ENCODE data around the gene TBC1D22A.

TBC1D22A gene

DNA sequence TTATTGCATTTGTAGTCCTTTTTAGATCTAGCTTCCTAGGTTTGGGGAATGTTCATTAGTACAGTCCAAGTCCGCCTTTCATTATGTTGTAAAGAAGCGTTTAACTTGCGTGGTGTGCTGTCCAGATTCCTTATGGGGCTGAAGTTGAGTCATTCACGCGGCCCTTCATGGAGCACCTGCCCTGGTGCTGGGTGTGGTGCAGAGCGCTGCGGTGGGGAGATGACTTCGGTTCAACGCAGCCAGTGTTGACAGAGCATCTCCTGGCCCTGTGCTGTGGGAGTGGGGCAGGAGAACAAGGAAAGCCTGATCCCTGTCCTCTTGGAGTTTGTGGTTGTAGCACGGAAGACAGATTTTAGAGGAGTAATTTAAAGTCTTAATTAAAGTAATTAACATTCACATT, 152.0 kb downstream of the TBC1D22A start:
- TF ChIP-seq, protein P1, sequence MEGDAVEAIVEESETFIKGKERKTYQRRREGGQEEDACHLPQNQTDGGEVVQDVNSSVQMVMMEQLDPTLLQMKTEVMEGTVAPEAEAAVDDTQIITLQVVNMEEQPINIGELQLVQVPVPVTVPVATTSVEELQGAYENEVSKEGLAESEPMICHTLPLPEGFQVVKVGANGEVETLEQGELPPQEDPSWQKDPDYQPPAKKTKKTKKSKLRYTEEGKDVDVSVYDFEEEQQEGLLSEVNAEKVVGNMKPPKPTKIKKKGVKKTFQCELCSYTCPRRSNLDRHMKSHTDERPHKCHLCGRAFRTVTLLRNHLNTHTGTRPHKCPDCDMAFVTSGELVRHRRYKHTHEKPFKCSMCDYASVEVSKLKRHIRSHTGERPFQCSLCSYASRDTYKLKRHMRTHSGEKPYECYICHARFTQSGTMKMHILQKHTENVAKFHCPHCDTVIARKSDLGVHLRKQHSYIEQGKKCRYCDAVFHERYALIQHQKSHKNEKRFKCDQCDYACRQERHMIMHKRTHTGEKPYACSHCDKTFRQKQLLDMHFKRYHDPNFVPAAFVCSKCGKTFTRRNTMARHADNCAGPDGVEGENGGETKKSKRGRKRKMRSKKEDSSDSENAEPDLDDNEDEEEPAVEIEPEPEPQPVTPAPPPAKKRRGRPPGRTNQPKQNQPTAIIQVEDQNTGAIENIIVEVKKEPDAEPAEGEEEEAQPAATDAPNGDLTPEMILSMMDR (IDR thresholded peaks at IDR 0.05; ENCODE audit: insufficient read depth, low read depth, low read length, missing control alignments): no peak
- no peak overlapping the region for H3K4me3 ChIP-seq (ENCODE audit: low read length)
- no peak for DNase-seq (ENCODE audit: low read depth)

DNA sequence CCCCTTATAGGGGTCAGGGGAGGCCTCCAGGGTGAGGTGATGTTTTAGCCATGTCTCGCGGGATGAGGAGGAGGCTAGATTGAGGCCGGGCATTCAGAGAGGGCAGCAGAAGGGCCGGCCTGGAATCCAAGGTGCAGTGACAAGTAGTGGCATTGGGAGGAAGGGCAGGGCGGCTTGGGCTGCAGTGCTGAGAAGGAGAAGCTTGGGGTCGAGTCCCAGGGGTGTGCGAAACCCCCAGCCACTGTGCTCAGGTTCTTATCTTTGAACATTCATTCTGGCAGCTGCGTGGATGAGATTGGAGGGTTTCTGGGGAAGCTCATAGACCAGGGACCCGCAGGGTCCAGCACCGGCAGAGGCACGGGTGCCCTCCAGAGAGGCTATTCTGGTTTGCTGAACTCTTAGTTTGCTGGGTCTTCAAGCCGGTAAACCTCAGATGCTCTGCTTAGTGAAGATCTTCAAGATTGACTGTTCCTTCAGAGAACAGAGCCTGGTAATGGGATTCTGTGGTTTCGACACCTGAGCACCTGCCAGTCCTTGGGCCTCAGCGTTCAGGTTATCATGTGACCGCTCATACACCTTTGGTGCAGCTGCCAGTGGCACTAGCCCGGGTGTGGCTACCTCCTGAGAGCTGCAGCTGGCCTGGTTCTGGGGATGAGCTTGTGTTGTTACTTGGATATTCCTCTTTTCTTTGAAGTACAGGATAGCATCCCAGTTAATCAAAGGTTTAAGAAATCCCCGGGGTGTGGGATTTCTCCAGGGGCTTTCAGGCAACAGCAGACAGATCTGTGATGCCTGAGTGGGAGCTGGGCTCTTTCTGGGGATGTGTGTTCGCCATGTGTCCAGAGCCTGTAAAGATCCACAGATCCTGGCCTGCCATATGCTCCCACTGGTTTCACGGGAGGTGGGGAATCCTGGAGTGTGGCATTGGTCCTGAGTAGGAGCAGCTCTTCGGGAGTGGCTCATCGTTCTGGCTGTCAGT, 152.8 kb downstream of the TBC1D22A start:
- no peak overlapping the region for H3K4me3 ChIP-seq (ENCODE audit: low read length)
- no peak for DNase-seq (ENCODE audit: low read depth)
- TF ChIP-seq, protein P1 (IDR thresholded peaks at IDR 0.05; ENCODE audit: insufficient read depth, low read depth, low read length, missing control alignments): no peak

DNA sequence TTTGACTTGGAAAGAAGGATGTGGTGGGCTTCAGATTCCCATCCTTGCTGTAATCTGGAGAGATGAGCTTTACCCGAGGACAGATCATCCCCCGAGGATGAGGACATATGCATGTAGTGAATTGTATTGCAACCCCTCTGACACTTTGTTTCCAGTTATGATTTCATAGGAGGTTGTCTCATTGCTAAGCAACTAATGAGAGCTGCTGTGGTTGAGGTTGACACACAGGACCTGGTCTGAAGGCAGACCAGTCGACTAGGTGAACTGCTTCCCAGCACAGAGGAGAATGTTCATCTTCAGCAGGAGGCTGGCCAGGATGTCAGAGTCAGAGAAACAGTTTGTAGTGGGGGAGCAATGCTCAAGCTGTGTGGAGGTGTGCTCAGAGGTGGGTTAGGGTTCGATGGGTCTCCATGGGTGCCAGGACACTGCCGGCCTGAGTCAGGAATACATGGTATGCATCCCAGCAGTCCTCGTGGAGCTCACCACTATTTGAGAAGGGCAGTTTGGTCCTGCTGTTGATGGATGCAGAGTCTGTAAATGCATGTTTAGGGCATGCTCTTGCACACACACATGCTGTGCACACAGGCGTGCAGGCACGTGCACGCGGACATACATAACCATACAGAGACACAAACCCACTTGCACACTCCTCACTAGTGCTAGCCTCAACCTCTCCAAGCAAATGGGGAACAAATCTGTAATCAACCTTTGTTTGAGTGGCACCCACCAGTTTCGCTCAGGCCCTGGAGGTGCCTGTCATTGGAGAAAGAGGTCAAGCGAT, 153.7 kb downstream of the TBC1D22A start:
- DNase-seq (ENCODE audit: low read depth): no peak
- H3K4me3 ChIP-seq (ENCODE audit: low read length): no peak overlapping the region
- TF ChIP-seq, protein P1 (IDR thresholded peaks at IDR 0.05; ENCODE audit: insufficient read depth, low read depth, low read length, missing control alignments): no peak

DNA sequence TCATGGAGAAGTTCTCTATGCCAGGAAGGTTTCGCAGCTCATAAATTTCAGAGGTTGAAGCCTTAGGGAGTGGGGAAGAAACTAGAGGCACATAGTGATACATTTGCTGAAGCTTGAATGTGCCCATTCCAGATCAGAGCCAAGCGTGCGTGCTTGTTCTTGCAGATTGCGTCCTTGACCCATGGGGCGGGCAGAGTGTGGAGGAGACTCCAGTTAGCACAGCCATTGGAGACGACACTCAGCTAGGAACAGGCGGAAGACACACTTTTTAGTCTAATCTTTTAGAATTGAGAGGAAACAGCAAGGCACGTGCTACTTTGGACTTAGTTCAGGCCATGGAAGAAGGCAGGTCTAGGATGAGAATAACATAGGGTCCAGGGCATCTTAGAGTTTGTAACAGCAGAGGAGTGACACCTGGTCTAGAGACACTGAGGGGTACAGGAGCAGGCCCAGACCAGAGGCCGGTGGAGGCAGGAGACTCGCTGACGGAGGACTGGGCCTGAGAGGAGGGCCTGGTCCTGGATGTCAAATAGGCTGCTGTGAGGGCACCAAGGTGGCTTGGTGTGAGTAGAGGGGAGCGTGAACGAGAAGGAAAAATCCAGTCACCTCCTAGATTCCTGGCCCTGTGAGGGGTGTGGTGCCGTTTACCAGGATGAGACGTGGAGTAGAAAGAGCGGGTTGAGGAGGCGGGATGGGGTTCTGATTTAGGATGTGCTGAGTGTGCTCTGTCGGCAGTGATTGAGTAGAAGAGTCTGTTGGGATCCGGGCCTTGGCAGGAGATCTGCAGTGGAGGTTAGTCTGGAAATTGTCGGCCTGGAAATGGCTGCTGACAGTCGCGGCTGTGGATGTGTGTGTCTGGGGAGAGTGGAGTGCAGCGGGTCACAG, 154.7 kb downstream of the TBC1D22A start:
- H3K4me3 ChIP-seq (ENCODE audit: low read length): no peak overlapping the region
- TF ChIP-seq, protein P1 (IDR thresholded peaks at IDR 0.05; ENCODE audit: insufficient read depth, low read depth, low read length, missing control alignments): no peak
- DNase-seq (ENCODE audit: low read depth): no peak

DNA sequence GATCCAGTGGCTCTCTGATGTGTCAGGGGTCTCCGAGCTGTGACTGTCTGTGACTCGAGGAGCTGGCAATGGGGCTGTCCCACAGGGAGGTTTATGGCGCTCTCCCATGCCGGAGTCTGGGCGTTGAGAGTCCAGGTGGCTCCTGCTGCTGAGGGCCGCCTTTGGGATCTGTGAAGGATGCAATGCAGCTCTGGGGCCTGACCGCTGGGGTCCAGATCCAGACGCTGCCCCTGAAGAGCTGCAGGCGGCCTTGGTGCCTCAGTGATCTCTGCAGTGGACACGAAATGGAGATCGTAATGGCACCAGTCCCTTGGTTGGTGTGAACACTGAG, 155.3 kb downstream of the TBC1D22A start:
- H3K4me3 ChIP-seq (ENCODE audit: low read length): no peak overlapping the region
- TF ChIP-seq, protein P1 (IDR thresholded peaks at IDR 0.05; ENCODE audit: insufficient read depth, low read depth, low read length, missing control alignments): no peak
- no peak for DNase-seq (ENCODE audit: low read depth)

DNA sequence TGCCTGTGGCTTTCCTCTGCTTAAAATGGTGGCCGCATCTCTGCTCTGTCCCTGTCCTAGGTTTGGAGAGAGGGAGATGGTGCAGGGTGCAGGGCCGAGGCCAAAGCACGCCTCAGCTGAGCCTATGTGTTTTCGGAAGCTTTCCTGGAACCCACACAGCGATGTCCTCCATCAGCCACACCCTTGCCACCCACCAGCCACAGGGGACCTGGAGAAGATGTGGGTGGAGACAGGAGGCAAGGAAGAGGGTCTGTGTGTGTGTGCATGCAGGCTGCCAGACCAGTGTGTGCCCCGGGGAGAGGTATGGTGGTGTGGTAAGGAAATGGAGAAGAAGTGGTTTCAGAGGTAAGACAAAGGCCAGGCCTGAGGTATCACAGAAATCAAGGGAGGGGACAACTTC, 155.7 kb downstream of the TBC1D22A start:
- DNase-seq (ENCODE audit: low read depth): no peak
- no peak overlapping the region for H3K4me3 ChIP-seq (ENCODE audit: low read length)
- TF ChIP-seq, protein P1 (IDR thresholded peaks at IDR 0.05; ENCODE audit: insufficient read depth, low read depth, low read length, missing control alignments): no peak

All from epithelial cell of esophagus (primary cell).